K562 (cell line): Measurements from ENCODE around the gene NRXN3.

Experiments
- CBX1 ChIP-seq: sonication (generic); IDR thresholded peaks from 2 replicates; pipeline ENCODE4 v1.6.1; 2016; ENCODE audit warnings: antibody characterized with exemption, low read depth, mild to moderate bottlenecking
- DNMT1 ChIP-seq: fragments of 450-650 bp; IDR thresholded peaks from 2 replicates; pipeline ENCODE4 v1.6.1; 2016; ENCODE audit warnings: antibody characterized with exemption, mild to moderate bottlenecking
- SMC3 ChIP-seq: conservative IDR thresholded peaks from 2 replicates; pipeline ENCODE4 v1.6.1; 2011; ENCODE audit warnings: low read depth, low read length, improper control_type of control experiment; ENCODE audit not compliant: insufficient read depth
- SP1 ChIP-seq: sonication (generic); formaldehyde crosslinking; IDR thresholded peaks from 2 replicates; pipeline ENCODE4 v1.8.1; 2022; ENCODE audit warnings: mild to moderate bottlenecking, missing genetic modification reagents
- TF ChIP-seq, protein P1 (sequence below): sonication (generic); formaldehyde crosslinking; IDR thresholded peaks from 2 replicates; pipeline ENCODE4 v1.8.0; 2022; ENCODE audit warnings: missing genetic modification reagents, mild to moderate bottlenecking, borderline replicate concordance

DNA sequence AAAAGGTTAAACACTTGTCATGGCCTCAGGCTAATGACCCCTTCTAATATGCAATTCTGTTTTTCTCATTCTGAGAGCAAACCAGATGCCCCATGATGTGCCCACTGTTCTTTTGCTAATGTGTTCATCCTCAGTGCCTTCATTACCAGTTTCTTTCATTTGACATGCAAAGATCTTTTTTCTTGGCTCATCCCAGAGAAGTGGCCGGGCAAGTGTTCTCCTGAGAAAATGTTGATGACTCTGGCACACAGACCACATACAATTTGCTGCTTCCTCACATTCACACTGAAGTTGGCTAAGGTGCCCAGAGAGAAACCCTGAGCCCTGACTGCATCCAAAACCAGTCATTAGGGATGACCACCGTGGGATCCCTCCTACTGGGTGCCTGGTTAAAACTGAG is 1207.8 kb downstream of the NRXN3 start:
- TF ChIP-seq SMC3, result no peak
- TF ChIP-seq, protein P1, sequence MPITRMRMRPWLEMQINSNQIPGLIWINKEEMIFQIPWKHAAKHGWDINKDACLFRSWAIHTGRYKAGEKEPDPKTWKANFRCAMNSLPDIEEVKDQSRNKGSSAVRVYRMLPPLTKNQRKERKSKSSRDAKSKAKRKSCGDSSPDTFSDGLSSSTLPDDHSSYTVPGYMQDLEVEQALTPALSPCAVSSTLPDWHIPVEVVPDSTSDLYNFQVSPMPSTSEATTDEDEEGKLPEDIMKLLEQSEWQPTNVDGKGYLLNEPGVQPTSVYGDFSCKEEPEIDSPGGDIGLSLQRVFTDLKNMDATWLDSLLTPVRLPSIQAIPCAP (CRISPR knock-in tag), result no peak
- no peak for TF ChIP-seq CBX1
- TF ChIP-seq SP1 (CRISPR knock-in tag), result no peak
- no peak for TF ChIP-seq DNMT1
